Measurements from ENCODE around the gene RALB.
A peak's percentile ranks its signal among the peaks of the same experiment; 100 is the strongest.
"Not testable (repeated sequence)": the region's sequence is repeated elsewhere in the genome, so short reads cannot be mapped to it uniquely, and the experiment has no call there.

RALB gene

DNA sequence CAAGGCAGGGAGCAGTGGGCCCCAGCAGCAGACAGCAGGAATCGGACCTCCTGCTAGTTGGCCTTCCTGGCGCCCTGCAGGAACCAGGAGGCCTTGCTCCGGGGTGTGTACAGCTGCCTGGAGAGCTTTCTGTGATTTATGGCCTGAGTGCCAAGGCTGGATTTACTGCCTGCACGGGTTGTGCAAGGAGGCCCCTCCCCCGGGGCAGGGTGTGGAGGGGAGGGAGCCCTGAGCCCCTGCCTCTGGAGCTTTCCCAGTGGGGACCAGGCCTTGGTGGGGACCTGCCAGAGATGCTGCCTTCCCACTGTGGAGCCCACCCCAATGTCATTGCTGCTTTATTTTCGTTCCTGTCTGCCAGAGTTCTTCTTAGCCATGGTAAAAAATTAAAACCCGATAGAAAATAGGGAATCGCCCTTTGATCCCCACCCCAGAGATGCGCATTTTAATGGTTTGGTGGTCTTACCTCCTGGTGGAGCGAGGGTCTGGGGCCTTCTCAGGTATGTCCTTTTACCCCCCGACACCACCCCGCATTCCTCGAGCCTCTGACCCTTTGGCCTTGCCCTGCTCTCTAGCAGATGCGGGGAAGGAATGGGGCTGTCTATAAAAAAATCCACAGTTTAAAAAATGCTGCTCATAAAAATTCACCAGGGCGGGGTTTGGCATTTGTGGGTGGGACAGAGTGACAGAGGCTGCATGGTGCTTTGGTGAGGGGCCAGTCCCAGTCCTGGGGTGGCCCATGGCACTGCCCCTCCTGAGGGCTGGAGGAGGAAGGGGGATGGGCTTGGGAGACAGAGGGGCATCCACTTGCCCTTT, 6.9 kb upstream of the RALB start:
- peaks cover 9% of the 10 kb centered on the region for H3K27me3 Mint-ChIP-seq
- H3K36me3 Mint-ChIP-seq: no peaks in the 10 kb centered on the region
- peak; percentile 24 for ATAC-seq
- H3K27ac Mint-ChIP-seq: no peak overlapping the region
- H3K4me1 Mint-ChIP-seq: peaks cover 13% of the 10 kb centered on the region
- peaks cover 6% of the 10 kb centered on the region for H3K9me3 Mint-ChIP-seq
- no peak overlapping the region for H3K4me3 Mint-ChIP-seq

DNA sequence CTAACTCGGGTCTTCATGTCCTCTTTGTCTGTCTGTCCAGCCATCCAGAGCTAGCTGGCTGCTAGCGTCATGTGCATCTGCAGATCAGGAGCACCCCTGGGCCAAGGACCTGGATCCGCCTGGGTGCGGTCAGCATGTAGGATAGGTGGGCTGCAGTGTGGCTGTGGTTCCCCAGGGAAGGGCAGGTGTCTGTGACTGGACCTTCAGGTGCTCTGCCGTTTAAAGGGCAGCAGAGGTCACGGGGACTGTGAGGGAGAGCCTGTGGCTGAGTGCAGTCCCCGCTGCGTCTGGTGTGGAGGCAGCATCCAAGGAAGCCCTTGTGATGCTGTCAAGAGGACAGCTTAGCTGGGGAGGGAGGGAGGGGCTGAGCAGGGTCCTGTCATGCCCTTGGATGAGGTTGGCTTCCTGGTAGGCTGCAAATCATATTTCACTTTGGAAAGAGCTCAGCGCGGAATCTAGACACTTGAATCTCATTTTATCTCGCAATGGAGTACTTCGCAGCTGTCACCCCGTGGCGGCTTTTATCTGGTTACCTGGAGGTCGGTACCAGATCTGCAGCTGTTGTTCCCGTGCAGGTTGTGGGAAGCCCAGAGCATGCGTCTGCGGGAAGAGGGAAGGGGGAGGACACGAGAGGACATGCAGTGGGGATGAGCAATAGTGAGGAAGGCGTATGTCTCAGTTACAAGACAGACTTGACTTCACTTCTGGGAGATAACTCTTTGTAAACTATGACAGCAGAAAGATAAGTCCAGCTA, 5.9 kb upstream of the RALB start:
- Mint-ChIP-seq H3K27ac (no peak overlapping the region), H3K9me3 (peaks cover 6% of the 10 kb centered on the region), H3K36me3 (no peaks in the 10 kb centered on the region), H3K4me3 (no peak overlapping the region), H3K4me1 (peaks cover 15% of the 10 kb centered on the region), H3K27me3 (peaks cover 9% of the 10 kb centered on the region)
- ATAC-seq: no peak

DNA sequence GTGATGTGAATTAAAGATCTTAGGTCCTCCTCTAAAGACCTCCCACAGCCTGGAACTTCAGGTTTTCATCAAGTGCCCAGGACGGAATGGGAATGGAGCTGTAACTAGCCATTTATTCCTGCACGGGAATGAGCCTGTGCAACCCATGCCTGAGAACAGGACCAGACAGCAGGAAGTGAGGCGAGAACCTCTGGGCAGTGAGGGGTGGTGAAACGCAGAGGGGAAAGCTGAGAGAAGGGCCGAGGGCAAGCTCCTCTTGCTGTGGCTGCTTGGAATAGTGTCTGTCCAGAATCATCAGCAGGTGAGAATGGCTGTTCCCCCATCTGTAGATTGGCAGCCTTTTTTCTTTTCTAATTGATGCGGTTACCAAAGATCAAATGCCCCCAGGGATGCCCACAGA, 4.8 kb upstream of the RALB start:
- Mint-ChIP-seq H3K27ac (peak overlapping the region; percentile 11), H3K4me3 (no peak overlapping the region), H3K4me1 (peaks cover 23% of the 10 kb centered on the region), H3K36me3 (no peaks in the 10 kb centered on the region), H3K9me3 (peaks cover 6% of the 10 kb centered on the region), H3K27me3 (peaks cover 9% of the 10 kb centered on the region)
- ATAC-seq: no peak

DNA sequence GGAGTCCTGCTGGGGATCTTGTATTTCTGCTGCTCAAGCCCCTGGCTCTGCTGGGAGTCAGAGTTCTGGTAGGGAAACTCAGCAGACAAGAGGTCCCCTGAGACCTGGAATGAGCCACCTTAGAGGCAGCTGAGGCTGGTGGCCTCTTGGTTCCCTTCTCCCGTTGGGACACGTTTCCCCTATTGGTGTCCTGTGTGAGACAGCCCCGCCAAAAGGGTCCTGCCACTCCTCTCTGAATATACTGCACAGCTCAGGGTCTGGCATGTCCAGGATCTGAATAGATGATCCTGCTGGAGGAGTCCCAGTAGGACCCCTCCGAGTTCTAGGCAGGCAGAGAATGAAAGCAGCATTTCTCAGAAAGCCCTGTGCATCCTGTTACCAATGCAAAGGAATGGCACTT, 2.0 kb upstream of the RALB start:
- Mint-ChIP-seq H3K27ac (no peak overlapping the region), H3K4me3 (no peak overlapping the region), H3K9me3 (no peaks in the 10 kb centered on the region), H3K36me3 (peaks cover 8% of the 10 kb centered on the region), H3K27me3 (peaks cover 9% of the 10 kb centered on the region), H3K4me1 (peaks cover 46% of the 10 kb centered on the region)
- no peak for ATAC-seq

DNA sequence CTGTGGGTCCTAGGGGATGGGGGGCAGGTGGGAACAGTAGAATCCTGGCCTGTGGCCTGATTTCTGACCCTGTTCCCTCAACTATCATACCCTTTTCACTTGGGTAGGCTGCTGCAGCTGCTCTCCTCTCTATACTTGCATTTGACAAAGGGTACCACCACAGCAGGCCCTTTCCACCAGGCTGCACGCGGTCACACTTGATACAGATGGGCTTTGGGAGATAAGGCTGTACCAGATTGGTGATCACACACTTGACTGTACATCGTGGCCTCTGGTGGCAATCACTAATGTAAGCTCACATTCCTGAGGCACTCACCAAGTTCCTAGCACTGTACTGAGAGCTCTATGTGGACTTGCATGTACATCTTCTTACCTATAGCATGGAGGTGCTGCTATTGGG, 1.6 kb upstream of the RALB start:
- Mint-ChIP-seq H3K4me1 (peaks cover 50% of the 10 kb centered on the region), H3K27ac (no peak overlapping the region), H3K4me3 (no peak overlapping the region), H3K27me3 (peaks cover 9% of the 10 kb centered on the region), H3K9me3 (no peaks in the 10 kb centered on the region), H3K36me3 (peaks cover 12% of the 10 kb centered on the region)
- no peak for ATAC-seq

DNA sequence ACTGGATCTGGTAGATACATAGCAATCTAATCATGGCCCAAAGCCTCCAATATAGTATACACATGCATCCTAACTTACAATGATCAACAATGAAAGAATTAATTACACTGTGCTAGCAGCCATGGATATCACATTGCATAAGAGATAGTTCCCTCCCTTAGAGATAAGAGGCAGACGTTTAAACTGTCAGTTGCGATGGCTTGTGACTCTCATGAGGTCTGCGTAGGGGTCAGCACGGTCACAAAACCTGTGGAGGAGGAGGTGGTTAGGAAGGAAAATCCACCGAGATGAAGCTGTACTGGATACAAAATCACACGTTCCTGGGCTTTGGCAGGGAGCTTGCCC, 800 bp upstream of the RALB start:
- no peaks in the 10 kb centered on the region for H3K9me3 Mint-ChIP-seq

DNA sequence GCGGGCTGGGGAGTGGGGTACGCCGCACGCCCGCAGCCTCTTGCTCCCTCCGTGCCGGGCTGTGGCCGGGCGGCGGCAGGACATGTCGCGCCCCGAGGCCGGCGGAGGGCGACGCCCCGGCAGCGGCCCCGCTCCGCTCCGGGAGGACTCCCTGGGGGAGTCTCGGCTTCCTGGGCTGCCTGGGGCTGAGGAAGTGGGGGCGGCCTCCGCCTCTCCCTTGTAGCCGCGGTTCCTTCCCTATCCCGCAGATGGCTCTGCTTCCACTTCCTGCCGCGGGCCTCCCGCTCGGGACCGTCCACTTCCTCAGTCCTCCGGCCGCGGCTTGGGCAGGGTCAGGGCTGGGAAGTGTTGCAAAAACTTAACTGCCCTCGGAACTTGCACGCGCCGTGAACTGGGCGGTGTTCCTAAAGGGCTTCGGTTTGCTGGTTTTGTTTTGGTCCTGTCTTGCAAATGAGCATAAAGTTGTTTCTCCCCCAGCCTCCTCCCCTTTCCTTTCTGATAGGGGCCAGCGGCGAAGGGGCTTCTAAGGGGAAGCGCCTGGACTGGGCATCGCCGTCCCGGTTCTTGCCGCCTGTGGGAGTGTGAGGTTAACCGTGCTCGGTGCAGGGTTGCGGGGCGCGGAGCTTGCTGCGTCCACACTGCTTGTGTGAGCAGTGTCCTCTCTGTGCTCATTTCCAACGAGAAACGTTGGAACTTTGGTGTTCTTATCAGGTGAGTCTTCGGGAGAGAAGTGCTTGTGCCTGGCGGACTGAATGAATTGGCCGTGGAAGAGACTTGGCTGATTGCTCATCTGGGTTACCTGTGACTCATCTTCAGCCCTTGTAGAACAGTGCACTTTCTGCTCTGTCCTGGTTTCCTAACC, 600 bp downstream of the RALB start:
- no peaks in the 10 kb centered on the region for H3K27me3 Mint-ChIP-seq

More for the DNA sequence above, 800 bp upstream of the RALB start:
- peak overlapping the region; percentile 98 for H3K4me3 Mint-ChIP-seq
- peaks cover 18% of the 10 kb centered on the region for H3K36me3 Mint-ChIP-seq
- H3K27me3 Mint-ChIP-seq: peaks cover 1% of the 10 kb centered on the region
- ATAC-seq: no peak
- H3K27ac Mint-ChIP-seq: peak overlapping the region; percentile 84
- peaks cover 58% of the 10 kb centered on the region for H3K4me1 Mint-ChIP-seq

DNA sequence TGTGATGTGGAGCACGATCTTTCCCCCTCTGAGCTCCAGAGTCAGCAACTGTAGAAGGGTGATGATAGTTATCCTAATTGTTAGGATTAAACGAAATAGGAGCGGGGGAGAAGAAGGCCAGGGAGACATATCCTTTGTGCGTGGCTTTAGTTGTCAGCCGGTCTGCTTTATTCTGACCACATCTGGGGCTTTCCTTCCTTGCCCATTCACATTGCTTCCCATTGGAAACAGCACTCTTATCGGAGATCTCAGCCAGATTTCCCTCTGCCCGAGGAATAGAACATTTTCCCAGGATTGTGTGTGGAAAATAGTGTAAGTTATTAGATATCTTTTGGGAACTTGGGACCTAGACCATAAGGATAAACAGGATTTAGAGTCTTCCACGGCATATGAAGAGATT, 1.5 kb downstream of the RALB start:
- Mint-ChIP-seq H3K27me3 (no peaks in the 10 kb centered on the region), H3K4me3 (peak overlapping the region; percentile 98), H3K9me3 (peaks cover 5% of the 10 kb centered on the region), H3K27ac (peak overlapping the region; percentile 84), H3K4me1 (peaks cover 64% of the 10 kb centered on the region), H3K36me3 (peaks cover 35% of the 10 kb centered on the region)
- ATAC-seq: no peak

More for the DNA sequence above, 600 bp downstream of the RALB start:
- Mint-ChIP-seq H3K36me3 (peaks cover 28% of the 10 kb centered on the region), H3K9me3 (peaks cover 2% of the 10 kb centered on the region), H3K4me1 (peaks cover 64% of the 10 kb centered on the region), H3K4me3 (peak overlapping the region; percentile 98), H3K27ac (peak overlapping the region; percentile 84)
- ATAC-seq: peak; percentile 65

DNA sequence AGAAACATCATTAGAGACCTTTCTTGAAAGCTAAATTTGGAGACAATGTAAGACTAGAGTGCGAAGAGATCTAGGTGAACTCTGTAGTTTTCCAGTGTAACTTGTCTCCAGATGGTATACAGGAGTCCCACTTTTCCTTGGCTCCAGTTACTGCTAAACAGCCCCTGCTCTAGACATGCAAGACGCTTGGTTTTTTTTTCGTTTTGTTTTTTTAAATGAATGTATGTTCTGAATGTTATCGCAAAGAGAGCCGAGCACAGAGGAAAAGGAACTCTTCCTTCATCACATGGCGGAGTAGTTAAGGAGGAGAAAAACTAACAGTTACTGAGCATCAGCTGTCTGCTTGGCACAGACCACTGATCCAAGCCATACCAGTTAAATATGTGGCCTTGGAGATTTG, 2.4 kb downstream of the RALB start:
- peak overlapping the region; percentile 98 for H3K4me3 Mint-ChIP-seq
- H3K9me3 Mint-ChIP-seq: peaks cover 5% of the 10 kb centered on the region
- H3K36me3 Mint-ChIP-seq: peaks cover 37% of the 10 kb centered on the region
- peak overlapping the region; percentile 68 for H3K27ac Mint-ChIP-seq
- H3K27me3 Mint-ChIP-seq: no peaks in the 10 kb centered on the region
- no peak for ATAC-seq
- H3K4me1 Mint-ChIP-seq: peaks cover 64% of the 10 kb centered on the region

DNA sequence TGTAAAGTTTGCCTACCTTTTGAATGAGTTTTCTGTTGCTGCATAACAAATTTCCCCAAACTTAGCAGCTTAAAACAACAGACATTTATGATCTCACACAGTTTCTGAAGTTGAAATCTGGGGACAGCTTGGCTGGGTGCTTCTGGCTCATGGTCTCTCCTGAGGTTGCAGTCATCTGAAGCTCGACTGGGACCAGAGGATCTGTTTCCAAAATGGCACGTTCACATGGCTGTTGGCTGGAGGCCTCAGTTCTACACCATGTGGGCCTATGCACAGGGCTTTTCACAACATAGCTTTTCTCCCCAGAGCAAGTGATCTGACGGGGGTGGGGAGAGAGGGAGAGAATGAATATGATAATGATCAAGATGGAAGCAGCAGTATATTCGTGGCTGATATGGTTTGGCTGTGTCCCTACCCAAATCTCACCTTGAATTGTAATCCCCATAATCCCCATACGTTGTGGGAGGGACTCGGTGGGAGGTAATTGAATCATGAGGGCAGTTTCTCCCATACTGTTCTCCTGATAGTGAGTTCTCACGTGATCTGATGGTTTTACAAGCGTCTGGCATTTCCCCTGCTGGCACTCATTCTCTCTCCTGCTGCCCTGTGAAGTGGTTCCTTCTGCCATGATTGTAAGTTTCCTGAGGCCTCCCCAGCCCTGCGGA, 3.5 kb downstream of the RALB start:
- Mint-ChIP-seq H3K4me3 (peak overlapping the region; percentile 34), H3K9me3 (peaks cover 12% of the 10 kb centered on the region), H3K36me3 (peaks cover 44% of the 10 kb centered on the region), H3K27ac (peak overlapping the region; percentile 68), H3K27me3 (no peaks in the 10 kb centered on the region), H3K4me1 (peaks cover 64% of the 10 kb centered on the region)
- ATAC-seq: no peak

DNA sequence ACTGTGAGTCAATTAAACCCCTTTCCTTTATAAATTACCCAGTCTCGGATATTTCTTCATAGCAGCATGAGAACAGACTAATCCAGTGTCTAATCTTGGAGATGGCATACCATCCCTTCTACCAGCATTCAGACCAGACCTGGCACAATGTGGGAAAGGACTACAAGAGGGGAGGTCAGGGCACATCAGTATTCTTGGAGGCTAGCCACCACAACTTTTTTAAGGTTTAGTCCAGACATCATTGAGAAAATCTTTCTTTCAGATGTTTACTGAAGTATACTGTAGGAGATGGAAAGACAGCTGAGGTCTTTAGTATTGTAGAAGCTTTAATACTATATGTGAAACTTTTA, 4.0 kb downstream of the RALB start:
- Mint-ChIP-seq H3K4me1 (peaks cover 62% of the 10 kb centered on the region), H3K4me3 (no peak overlapping the region)
- no peak for ATAC-seq

DNA sequence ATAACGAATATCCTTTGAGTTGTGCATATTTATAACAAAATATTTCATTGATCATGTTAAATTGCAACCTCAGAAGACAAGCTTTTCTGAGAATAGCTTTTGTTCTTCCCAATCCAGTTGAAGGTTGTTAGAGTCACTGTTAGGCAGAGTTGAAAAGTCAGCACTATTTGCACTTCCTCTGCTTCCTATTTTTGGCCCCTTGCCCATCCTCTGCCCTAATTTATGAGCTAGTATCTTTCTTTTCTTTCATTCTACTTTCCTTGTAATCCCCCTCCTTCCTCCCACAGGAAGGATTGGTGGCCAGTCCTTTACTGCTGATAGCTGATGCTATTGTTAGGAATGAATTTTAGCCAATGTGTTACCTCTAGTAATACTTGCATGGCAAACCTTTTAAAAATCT, 4.9 kb downstream of the RALB start:
- H3K36me3 Mint-ChIP-seq: peaks cover 44% of the 10 kb centered on the region
- ATAC-seq: no peak
- no peaks in the 10 kb centered on the region for H3K27me3 Mint-ChIP-seq
- H3K27ac Mint-ChIP-seq: peak overlapping the region; percentile 67
- H3K9me3 Mint-ChIP-seq: peaks cover 12% of the 10 kb centered on the region
- peak overlapping the region; percentile 27 for H3K4me3 Mint-ChIP-seq
- peaks cover 54% of the 10 kb centered on the region for H3K4me1 Mint-ChIP-seq

More for the DNA sequence above, 4.0 kb downstream of the RALB start:
- Mint-ChIP-seq H3K9me3 (peaks cover 12% of the 10 kb centered on the region), H3K27ac (peak overlapping the region; percentile 68), H3K27me3 (no peaks in the 10 kb centered on the region), H3K36me3 (peaks cover 44% of the 10 kb centered on the region)

DNA sequence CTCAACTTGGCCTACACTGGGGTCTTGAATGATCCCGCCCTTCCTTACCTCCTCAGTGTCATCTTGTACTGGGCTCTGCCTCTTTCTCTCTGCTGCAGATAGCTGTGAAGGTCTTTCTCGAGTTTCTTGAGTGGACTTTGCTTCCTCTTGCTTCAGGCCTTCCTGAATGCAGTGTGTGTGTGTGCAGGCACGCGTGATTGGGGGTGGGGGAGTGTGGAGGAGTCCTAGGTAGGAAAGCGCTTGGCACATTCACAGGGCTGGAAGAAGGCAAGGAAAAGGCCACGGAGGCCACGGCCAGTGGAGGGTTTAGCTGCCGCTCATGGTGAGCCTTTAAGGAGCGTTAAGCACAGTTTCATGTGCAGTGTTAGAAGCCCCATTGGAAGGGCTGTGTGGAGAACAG, 5.5 kb downstream of the RALB start:
- Mint-ChIP-seq H3K4me3 (peak overlapping the region; percentile 15), H3K27me3 (no peaks in the 10 kb centered on the region), H3K9me3 (peaks cover 12% of the 10 kb centered on the region), H3K27ac (peak overlapping the region; percentile 67), H3K4me1 (peaks cover 54% of the 10 kb centered on the region), H3K36me3 (peaks cover 44% of the 10 kb centered on the region)
- no peak for ATAC-seq

DNA sequence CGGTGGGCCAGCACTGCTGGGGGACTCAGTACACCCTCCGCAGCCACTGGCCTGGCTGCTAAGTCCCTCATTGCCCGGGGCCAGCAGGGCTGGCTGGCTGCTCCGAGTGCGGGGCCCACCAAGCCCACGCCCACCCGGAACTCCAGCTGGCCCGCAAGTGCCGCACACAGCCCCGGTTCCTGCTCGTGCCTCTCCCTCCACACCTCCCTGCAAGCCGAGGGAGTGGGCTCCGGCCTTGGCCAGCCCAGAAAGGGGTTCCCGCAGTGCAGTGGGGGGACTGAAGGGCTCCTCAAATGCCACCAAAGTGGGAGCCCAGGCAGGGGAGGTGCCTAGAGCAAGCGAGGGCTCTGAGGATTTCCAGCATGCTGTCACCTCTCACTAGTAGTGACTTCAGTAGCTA, 7.3 kb downstream of the RALB start:
- Mint-ChIP-seq H3K4me1 (peaks cover 44% of the 10 kb centered on the region), H3K36me3 (peaks cover 43% of the 10 kb centered on the region)
- ATAC-seq: not testable (repeated sequence)

DNA sequence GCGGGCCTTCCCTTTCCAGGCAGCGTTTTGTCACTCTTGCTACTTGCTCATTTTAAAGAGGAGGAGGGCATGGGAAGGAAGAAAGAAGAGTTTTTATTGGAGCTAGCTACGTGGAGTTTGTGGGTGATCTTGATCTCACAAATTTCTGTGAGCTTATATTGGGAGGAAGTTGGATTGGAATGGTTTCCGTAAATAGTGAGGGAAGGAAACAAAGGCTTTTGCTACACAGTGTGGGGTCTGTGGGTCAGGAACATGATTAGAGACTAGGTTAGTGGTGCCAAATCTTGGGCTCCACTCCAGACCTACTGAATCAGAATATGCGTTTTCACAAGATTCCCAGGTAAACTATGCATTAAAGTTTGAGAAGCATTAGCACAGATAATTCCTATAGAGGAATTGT, 8.1 kb downstream of the RALB start:
- Mint-ChIP-seq H3K27me3 (no peaks in the 10 kb centered on the region), H3K4me3 (peak overlapping the region; percentile 14), H3K4me1 (peaks cover 44% of the 10 kb centered on the region), H3K27ac (no peak overlapping the region), H3K9me3 (peaks cover 12% of the 10 kb centered on the region), H3K36me3 (peaks cover 35% of the 10 kb centered on the region)
- no peak for ATAC-seq

More for the DNA sequence above, 7.3 kb downstream of the RALB start:
- H3K9me3 Mint-ChIP-seq: peaks cover 12% of the 10 kb centered on the region
- H3K27ac Mint-ChIP-seq, H3K4me3 Mint-ChIP-seq, H3K27me3 Mint-ChIP-seq: not testable (repeated sequence)

Data from stimulated activated memory B cell treated with anti-CD40 and anti-IgM and Interleukin-4, amounts not matched to agents 10 μg/mL and 1 μg/mL and 100 μg/mL, for 72 hours (primary cell).